IPS DF 4.7 (cell line): Measurements from ENCODE around the gene RIMS4.

Experiments
- DNase-seq: peaks from one replicate; pipeline ENCODE4 v3.0.0-alpha.2; 2013; ENCODE audit warnings: low spot score; ENCODE audit errors: extremely low read depth

Gene RIMS4

DNA sequence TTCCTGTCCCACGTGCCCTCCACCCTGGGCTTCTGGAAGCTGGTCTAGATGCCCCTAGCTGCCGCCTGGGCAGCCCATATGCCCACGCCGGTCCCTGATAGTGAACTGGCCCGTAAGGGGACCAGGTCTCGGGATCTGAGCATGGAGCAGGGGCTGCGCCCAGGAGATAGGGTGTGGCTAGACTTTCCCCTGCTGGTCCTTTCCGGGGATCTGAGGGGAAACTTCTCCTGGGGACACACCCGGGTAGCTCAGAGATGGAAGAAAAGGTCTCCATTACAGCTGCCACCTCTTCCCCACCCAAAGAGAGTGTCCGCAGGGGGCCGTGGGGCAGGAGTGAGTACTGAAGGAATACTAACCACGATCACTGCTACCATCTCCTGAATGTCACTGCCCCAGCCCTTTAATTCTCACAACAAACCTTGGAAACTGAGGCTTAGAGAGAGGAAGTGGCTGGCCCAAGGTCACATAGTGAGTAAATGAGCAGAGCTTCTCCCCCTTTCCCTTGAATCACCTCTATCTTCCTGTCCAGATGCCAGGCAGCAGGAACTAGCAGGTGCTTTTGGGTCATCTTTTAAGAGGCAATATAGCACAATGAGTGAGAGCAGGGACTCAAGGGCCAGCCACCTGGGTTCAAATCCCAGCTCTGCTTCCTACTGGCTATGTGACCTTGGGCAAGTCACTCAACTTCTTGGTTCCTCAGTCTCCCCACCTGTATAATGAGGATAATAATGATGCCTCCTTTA lies 107.0 kb downstream of the RIMS4 start:
- DNase-seq, result no peak

DNA sequence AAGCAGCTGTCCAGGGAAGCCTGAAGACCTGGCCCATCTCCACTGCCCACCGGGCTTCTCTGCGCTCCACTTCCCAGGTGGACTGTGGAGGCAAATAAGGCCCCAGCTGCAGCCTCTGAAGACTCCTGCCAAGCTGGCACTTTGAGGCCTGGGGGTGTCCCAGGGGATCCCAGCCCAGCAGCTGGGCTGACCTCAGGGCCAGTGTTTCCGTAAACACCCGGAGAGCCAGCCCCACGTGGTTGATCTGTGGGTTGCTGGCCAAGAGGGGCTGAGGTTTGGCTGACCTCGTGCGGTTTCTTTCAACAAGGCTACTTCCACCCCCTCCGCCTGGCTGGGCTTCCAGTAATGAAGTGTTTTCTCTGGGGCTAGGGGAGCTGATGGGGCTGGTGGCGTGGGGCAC lies 107.6 kb downstream of the RIMS4 start:
- DNase-seq, result no peak

DNA sequence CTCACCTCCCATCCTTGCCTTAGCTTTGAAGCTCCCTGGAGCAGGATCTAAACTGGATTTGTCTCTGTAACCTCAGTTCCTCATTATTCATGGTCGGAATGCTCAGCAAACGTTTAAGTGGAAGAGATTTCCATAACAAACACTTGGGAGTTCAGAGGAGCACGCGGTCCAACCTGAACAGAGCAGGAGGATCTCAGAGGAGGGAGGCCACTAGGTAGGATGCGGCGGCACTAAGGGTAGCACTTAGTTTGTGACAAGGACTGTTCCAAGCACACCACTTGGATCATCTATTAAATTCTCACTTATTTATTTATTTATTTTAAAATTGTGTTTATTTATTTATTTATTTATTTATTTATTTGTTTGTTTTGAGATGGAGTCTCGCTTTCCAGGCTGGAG lies 108.5 kb downstream of the RIMS4 start:
- no peak for DNase-seq
